Neural cell (in vitro differentiated cells): ENCODE results near the gene MYOM1. TPM values are rescaled to one million over a fixed set of nuclear protein-coding genes. Genes with fewer than 3 reads are reported as not detected.

Source experiments
- H2AFZ ChIP-seq: fragments of 200-600, 300-800 bp; sonication (generic), shearing (Covaris generic); 2 replicates; pipeline ENCODE4 v1.6.0; 2014; ENCODE audit warnings: low read depth, mild to moderate bottlenecking, antibody characterized with exemption, low read length, moderate library complexity
- H3F3A ChIP-seq: fragments of 200-600 bp; shearing (Covaris generic); 2 replicates; pipeline ENCODE4 v1.6.1; 2016; ENCODE audit warnings: mild to moderate bottlenecking, moderate library complexity, mixed read lengths, antibody characterized with exemption, low read length; ENCODE audit not compliant: insufficient read depth, poor library complexity, severe bottlenecking
- H3K27ac ChIP-seq: fragments of 200-600, 300-800 bp; sonication (generic), shearing (Covaris generic); 2 replicates; pipeline ENCODE4 v1.5.1; 2014; ENCODE audit warnings: mild to moderate bottlenecking, low read length, moderate library complexity
- H3K27me3 ChIP-seq: fragments of 300-800, 200-600 bp; sonication (generic), shearing (Covaris generic); 2 replicates; pipeline ENCODE4 v1.6.0; 2014; ENCODE audit warnings: mild to moderate bottlenecking, low read depth, low read length, moderate library complexity; ENCODE audit not compliant: insufficient read depth
- H3K36me3 ChIP-seq: fragments of 300-800, 200-600 bp; sonication (generic), shearing (Covaris generic); 2 replicates; pipeline ENCODE4 v1.5.1; 2014; ENCODE audit warnings: mild to moderate bottlenecking, antibody characterized with exemption, low read length, moderate library complexity; ENCODE audit not compliant: insufficient read depth
- H3K4me2 ChIP-seq: fragments of 300-800, 200-600 bp; sonication (generic), shearing (Covaris generic); 2 replicates; pipeline ENCODE4 v1.6.0; 2014; ENCODE audit warnings: mild to moderate bottlenecking, low read length
- H3K4me3 ChIP-seq: fragments of 300-800, 200-600 bp; sonication (generic), shearing (Covaris generic); 2 replicates; pipeline ENCODE4 v1.5.1; 2014; ENCODE audit warnings: mild to moderate bottlenecking, low read length, moderate library complexity
- H3K79me2 ChIP-seq: fragments of 200-600 bp; shearing (Covaris generic); replicated peaks from 2 replicates; pipeline ENCODE4 v1.6.0; 2014; ENCODE audit warnings: mild to moderate bottlenecking, low read length, moderate library complexity; ENCODE audit not compliant: insufficient read depth
- H3K9ac ChIP-seq: fragments of 300-800, 200-600 bp; sonication (generic), shearing (Covaris generic); 2 replicates; pipeline ENCODE4 v1.6.1; 2016; ENCODE audit warnings: mild to moderate bottlenecking, low read length, mixed read lengths
- H3K9me2 ChIP-seq: fragments of 200-600 bp; shearing (Covaris generic); 2 replicates; pipeline ENCODE4 v1.6.1; 2016; ENCODE audit warnings: mild to moderate bottlenecking, low read length, mixed read lengths; ENCODE audit not compliant: insufficient read depth
- H3K9me3 ChIP-seq: fragments of 200-600, 300-800 bp; sonication (generic), shearing (Covaris generic); 2 replicates; pipeline ENCODE4 v1.6.1; 2016; ENCODE audit warnings: mild to moderate bottlenecking, mixed run types, low read length, moderate library complexity, mixed read lengths
- H4K20me1 ChIP-seq: fragments of 200-600 bp; shearing (Covaris generic); 2 replicates; pipeline ENCODE4 v1.6.1; 2016; ENCODE audit warnings: mild to moderate bottlenecking, mixed run types; ENCODE audit not compliant: insufficient read depth
- EP300 ChIP-seq: fragments of 450-650 bp; conservative IDR thresholded peaks from 2 replicates; pipeline ENCODE4 v1.6.1; 2014; ENCODE audit warnings: antibody characterized with exemption, mild to moderate bottlenecking, moderate library complexity; ENCODE audit not compliant: poor library complexity, severe bottlenecking
- EZH2 ChIP-seq: fragments of 200-600, 300-800 bp; shearing (Covaris generic), sonication (generic); IDR thresholded peaks from 2 replicates; pipeline ENCODE4 v1.6.1; 2014; ENCODE audit warnings: antibody characterized with exemption, low read length, borderline replicate concordance, mild to moderate bottlenecking; ENCODE audit not compliant: insufficient read depth, poor library complexity, severe bottlenecking
- MXI1 ChIP-seq: fragments of 450-650 bp; conservative IDR thresholded peaks from 2 replicates; pipeline ENCODE4 v1.6.1; 2014; ENCODE audit warnings: antibody characterized with exemption, mild to moderate bottlenecking; ENCODE audit not compliant: poor library complexity, severe bottlenecking
- POLR2AphosphoS5 ChIP-seq: IDR thresholded peaks from 2 replicates; pipeline ENCODE4 v1.6.1; 2012
- RAD21 ChIP-seq: fragments of 450-650 bp; conservative IDR thresholded peaks from 2 replicates; pipeline ENCODE4 v1.6.1; 2014; ENCODE audit warnings: antibody characterized with exemption, mild to moderate bottlenecking, moderate library complexity
- SMC3 ChIP-seq: fragments of 450-650 bp; conservative IDR thresholded peaks from 2 replicates; pipeline ENCODE4 v1.6.1; 2014; ENCODE audit warnings: antibody characterized with exemption, mild to moderate bottlenecking, moderate library complexity; ENCODE audit not compliant: poor library complexity
- TAF1 ChIP-seq: IDR thresholded peaks from 2 replicates; pipeline ENCODE4 v1.6.1; 2012; ENCODE audit warnings: low read depth
- polyA plus RNA-seq: library from polyadenylated mRNA; depleted of rRNA; stranded (reverse); fragments of >200 nt; gene quantifications from 2 replicates; pipeline ENCODE4 v1.2.3, GENCODE V29; 2014
- TF ChIP-seq, protein P1 (sequence below): fragments of 450-650 bp; IDR thresholded peaks from 2 replicates; pipeline ENCODE4 v1.5.1; 2014; ENCODE audit warnings: antibody characterized with exemption, mild to moderate bottlenecking, moderate library complexity; ENCODE audit not compliant: poor library complexity, severe bottlenecking
- TF ChIP-seq, protein P2 (sequence below): IDR thresholded peaks from 2 replicates; pipeline ENCODE4 v1.6.1; 2012; ENCODE audit warnings: borderline replicate concordance

The MYOM1 gene
- polyA plus RNA-seq, 1 donor from 2014 or later = 1.7 TPM

GRCh38 chr18:3219241-3219630 is 532 bp downstream of the MYOM1 start:
- TF ChIP-seq POLR2AphosphoS5 (no peak), TAF1 (no peak), RAD21 (no peak), MXI1 (no peak), SMC3 (no peak), EZH2 (no peak), EP300 (no peak)
- TF ChIP-seq, protein P1, sequence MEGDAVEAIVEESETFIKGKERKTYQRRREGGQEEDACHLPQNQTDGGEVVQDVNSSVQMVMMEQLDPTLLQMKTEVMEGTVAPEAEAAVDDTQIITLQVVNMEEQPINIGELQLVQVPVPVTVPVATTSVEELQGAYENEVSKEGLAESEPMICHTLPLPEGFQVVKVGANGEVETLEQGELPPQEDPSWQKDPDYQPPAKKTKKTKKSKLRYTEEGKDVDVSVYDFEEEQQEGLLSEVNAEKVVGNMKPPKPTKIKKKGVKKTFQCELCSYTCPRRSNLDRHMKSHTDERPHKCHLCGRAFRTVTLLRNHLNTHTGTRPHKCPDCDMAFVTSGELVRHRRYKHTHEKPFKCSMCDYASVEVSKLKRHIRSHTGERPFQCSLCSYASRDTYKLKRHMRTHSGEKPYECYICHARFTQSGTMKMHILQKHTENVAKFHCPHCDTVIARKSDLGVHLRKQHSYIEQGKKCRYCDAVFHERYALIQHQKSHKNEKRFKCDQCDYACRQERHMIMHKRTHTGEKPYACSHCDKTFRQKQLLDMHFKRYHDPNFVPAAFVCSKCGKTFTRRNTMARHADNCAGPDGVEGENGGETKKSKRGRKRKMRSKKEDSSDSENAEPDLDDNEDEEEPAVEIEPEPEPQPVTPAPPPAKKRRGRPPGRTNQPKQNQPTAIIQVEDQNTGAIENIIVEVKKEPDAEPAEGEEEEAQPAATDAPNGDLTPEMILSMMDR = no peak
- TF ChIP-seq, protein P2, sequence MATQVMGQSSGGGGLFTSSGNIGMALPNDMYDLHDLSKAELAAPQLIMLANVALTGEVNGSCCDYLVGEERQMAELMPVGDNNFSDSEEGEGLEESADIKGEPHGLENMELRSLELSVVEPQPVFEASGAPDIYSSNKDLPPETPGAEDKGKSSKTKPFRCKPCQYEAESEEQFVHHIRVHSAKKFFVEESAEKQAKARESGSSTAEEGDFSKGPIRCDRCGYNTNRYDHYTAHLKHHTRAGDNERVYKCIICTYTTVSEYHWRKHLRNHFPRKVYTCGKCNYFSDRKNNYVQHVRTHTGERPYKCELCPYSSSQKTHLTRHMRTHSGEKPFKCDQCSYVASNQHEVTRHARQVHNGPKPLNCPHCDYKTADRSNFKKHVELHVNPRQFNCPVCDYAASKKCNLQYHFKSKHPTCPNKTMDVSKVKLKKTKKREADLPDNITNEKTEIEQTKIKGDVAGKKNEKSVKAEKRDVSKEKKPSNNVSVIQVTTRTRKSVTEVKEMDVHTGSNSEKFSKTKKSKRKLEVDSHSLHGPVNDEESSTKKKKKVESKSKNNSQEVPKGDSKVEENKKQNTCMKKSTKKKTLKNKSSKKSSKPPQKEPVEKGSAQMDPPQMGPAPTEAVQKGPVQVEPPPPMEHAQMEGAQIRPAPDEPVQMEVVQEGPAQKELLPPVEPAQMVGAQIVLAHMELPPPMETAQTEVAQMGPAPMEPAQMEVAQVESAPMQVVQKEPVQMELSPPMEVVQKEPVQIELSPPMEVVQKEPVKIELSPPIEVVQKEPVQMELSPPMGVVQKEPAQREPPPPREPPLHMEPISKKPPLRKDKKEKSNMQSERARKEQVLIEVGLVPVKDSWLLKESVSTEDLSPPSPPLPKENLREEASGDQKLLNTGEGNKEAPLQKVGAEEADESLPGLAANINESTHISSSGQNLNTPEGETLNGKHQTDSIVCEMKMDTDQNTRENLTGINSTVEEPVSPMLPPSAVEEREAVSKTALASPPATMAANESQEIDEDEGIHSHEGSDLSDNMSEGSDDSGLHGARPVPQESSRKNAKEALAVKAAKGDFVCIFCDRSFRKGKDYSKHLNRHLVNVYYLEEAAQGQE = no peak
- Histone ChIP-seq H3K79me2 (no peaks in the 10 kb centered on the region), H2AFZ (no peak overlapping the region), H3F3A (no peaks in the 10 kb centered on the region), H3K36me3 (no peaks in the 10 kb centered on the region), H4K20me1 (no peaks in the 10 kb centered on the region), H3K9ac (no peak overlapping the region), H3K27me3 (no peaks in the 10 kb centered on the region), H3K4me2 (no peak overlapping the region), H3K9me2 (no peaks in the 10 kb centered on the region), H3K27ac (no peak overlapping the region), H3K4me3 (no peak overlapping the region), H3K9me3 (no peaks in the 10 kb centered on the region)

DNA sequence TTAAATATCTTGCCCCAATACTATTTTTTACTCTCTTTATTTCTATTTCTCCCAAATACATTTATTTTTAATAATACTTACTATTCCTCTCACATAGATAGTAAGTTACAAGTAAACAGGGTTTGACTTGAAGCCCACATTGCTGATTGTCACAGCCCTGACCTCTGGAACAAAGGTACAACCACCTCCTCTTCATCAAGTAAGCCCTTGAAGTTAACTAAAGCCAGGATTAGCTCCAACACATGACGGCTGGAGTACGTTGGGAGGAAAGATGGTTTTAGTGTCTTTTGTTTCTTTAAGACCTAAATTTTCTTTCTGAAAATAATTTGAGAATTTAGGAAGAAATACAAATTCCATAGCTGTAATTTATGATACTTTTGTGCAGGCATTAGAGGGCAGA is 949 bp downstream of the MYOM1 start:
- Histone ChIP-seq H4K20me1 (no peaks in the 10 kb centered on the region), H3K36me3 (no peaks in the 10 kb centered on the region), H3K9ac (no peak overlapping the region), H3K9me3 (no peaks in the 10 kb centered on the region), H3K79me2 (no peaks in the 10 kb centered on the region), H3K27me3 (no peaks in the 10 kb centered on the region), H3K27ac (no peak overlapping the region), H3K4me3 (no peak overlapping the region), H2AFZ (no peak overlapping the region), H3K4me2 (no peak overlapping the region), H3F3A (no peaks in the 10 kb centered on the region), H3K9me2 (no peaks in the 10 kb centered on the region)
- TF ChIP-seq RAD21 = no peak
- TF ChIP-seq, protein P2 = no peak
- no peak for TF ChIP-seq SMC3
- TF ChIP-seq EZH2 = no peak
- no peak for TF ChIP-seq MXI1
- no peak for TF ChIP-seq TAF1
- TF ChIP-seq, protein P1 = no peak
- TF ChIP-seq POLR2AphosphoS5 = no peak
- no peak for TF ChIP-seq EP300
